Ishikawa (cell line): Measurements from ENCODE around the gene EPB42.

Source experiments
- EP300 ChIP-seq: IDR thresholded peaks from 2 replicates; pipeline ENCODE4 v1.6.1; 2012; ENCODE audit warnings: borderline replicate concordance
- MAX ChIP-seq: IDR thresholded peaks from 2 replicates; pipeline ENCODE4 v1.6.1; 2012
- RAD21 ChIP-seq: IDR thresholded peaks from 2 replicates; pipeline ENCODE4 v1.6.1; 2012; ENCODE audit warnings: low read depth
- REST ChIP-seq: IDR thresholded peaks from 2 replicates; pipeline ENCODE4 v1.6.1; 2012; ENCODE audit warnings: low read depth, mild to moderate bottlenecking

- no peak for TF ChIP-seq REST
- no peak for TF ChIP-seq RAD21
- no peak for TF ChIP-seq EP300
- no peak for TF ChIP-seq MAX
Observed at GRCh38 chr15:43256341-43256740, 35.5 kb upstream of the EPB42 start.
